Transverse colon (tissue), 4 donors: Measurements from ENCODE around the gene IL6. TPM values are rescaled to one million over a fixed set of nuclear protein-coding genes. Genes with fewer than 3 reads are reported as not detected.

Experiments
- DNase-seq: peaks from one replicate; pipeline ENCODE4 v3.0.0-alpha.2; 2019
- H3K27ac ChIP-seq, 4 donors: fragments of 200-600 bp; sonication (generic); 2 replicates each; pipeline ENCODE4 v1.5.1; 2016 to 2018; ENCODE audit warnings: inconsistent platforms in 4 of 4
- H3K27me3 ChIP-seq: fragments of 200-600 bp; sonication (generic); 2 replicates; pipeline ENCODE4 v1.5.1; 2017; ENCODE audit warnings: inconsistent platforms
- H3K36me3 ChIP-seq, 4 donors: fragments of 200-600 bp; sonication (generic); 2 replicates each; pipeline ENCODE4 v1.5.1; 2017 to 2019; ENCODE audit warnings: inconsistent platforms in 4 of 4
- H3K4me1 ChIP-seq, 4 donors: fragments of 200-600 bp; sonication (generic); 2 replicates each; pipeline ENCODE4 v1.5.1; 2017 to 2020; ENCODE audit warnings: inconsistent platforms in 4 of 4
- H3K4me3 ChIP-seq, 4 donors: fragments of 200-600 bp; sonication (generic); 1 replicate in 1 of 4; 2 replicates in 3 of 4; pipeline versions ENCODE4 v1.5.1 to v1.6.1; 2017 to 2019; ENCODE audit warnings: inconsistent platforms in 4 of 4
- H3K9me3 ChIP-seq, 2 donors: fragments of 200-600 bp; sonication (generic); 2 replicates each; pipeline ENCODE4 v1.5.1; 2017 to 2019; ENCODE audit warnings: inconsistent platforms in 2 of 2
- EP300 ChIP-seq: sonication (generic); formaldehyde crosslinking; IDR thresholded peaks from one replicate; pipeline ENCODE4 v1.6.1; 2017; ENCODE audit warnings: antibody characterized with exemption, low read depth
- POLR2A ChIP-seq: fragments of 450-650 bp; IDR thresholded peaks from one replicate; pipeline ENCODE4 v1.6.1; 2016; ENCODE audit warnings: antibody characterized with exemption, mild to moderate bottlenecking, moderate library complexity
- POLR2AphosphoS5 ChIP-seq, 3 donors: sonication (generic); formaldehyde crosslinking; IDR thresholded peaks; one replicate each; pipeline ENCODE4 v1.6.1; 2016; ENCODE audit warnings: antibody characterized with exemption in 3 of 3
- WGBS, 2 donors: methylation state at CpG; one replicate each; pipeline ENCODE4 v1.1.5; 2018; ENCODE audit warnings: low coverage in 1 of 2; 5-methylcytosine and 5-hydroxymethylcytosine counted together
- in situ Hi-C, 4 donors: fragments of 200-750 bp; cut with MboI; loops; one replicate each; pipeline versions ENCODE4 v1.15.0 to v1.15.1; 2017; ENCODE audit warnings: low sequenced_read_pairs in 3 of 4, low pct_ligation_motif_present in 1 of 4, low pct_unique_long_range_greater_than_20kb in 1 of 4
- intact Hi-C: fragments of 100-400 bp; cut with DNase I; formaldehyde crosslinking; loops from one replicate; pipeline ENCODE4 v1.15.1; 2023; ENCODE audit warnings: low total_unique reads
- total RNA-seq, 4 donors: library from RNA; depleted of rRNA; stranded (reverse); fragments of >200 nt; gene quantifications; one replicate each; pipeline ENCODE4 v1.1.0, GENCODE V29; 2016
- TF ChIP-seq, protein P1 (sequence below), 5 experiments: fragments of 200-600 bp in 3 of 5; fragments of 450-650 bp in 2 of 5; sonication (generic) in 3 of 5; IDR thresholded peaks; 1 replicate in 2 of 5; 2 replicates in 3 of 5; pipeline ENCODE4 v1.5.1; 2016 to 2017; ENCODE audit warnings: antibody characterized with exemption in 5 of 5, inconsistent platforms in 3 of 5, mild to moderate bottlenecking in 2 of 5, moderate library complexity in 1 of 5

The IL6 gene
- total RNA-seq, 4 donors from 2014 or later: 0.82 to 10.8 (median 1.9) TPM; not detected in 1

DNA sequence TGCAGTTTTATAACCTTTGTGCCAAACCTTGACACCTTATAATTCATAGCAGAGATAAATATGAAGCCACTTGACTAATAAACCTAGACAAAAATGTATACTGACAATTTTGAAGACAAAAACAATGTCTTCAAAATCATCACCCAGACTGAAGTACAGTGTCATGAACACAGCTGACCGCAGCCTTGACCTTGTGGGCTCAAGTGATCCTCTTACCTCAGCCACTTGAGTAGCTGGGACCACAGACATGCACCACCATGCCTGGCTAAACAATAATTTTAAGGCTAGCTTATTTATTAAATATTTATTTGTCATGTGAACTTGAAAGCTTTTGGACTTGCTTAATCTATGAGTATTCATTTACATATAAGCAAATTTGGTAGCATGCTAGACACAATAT is 24.3 kb downstream of the IL6 start:
- intact Hi-C loops: no loop called here
- 0 to 30% methylated on average over 1 of the region's 1 CpG for WGBS, 2 donors

DNA sequence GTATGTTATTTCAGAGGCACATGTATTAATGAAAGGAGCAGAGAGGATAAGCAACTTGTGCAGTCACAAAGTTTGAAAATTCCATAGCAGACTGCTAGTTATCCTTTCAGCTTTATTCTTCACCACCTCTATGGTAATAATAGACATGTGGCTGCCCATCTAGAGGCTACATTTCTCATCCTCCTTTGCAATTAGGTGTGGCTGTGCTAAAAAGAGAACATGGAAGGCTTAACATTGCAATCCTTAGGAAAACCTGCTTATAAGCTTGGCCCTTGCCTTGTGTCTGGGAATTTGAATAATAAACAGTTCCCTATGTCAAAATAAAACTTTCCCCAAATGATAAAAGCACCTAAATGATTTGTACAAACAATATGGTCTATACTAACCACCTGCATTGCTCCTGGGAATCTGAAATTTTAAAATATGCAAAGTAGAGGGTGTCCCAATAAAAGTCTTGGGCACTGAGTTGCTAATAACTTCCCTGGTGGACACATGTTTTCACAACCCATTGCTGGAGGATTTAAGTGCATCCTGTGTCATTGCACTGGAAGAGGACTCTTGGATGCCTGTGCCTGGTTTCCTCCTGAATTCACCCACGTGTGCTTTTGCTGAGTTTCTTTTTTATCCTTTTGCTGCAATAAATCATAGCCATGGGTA is 30.5 kb downstream of the IL6 start:
- Histone ChIP-seq H3K4me3 (no peak overlapping the region), H3K9me3 (no peaks in the 10 kb centered on the region), H3K4me1 (no peaks in the 10 kb centered on the region), H3K36me3 (no peaks in the 10 kb centered on the region), H3K27ac (no peak overlapping the region), H3K27me3 (no peaks in the 10 kb centered on the region)
- WGBS, 2 donors: 10% methylated on average over 1 of the region's 1 CpG; no CpG with 5 or more reads in 1 of the 2 donors
- intact Hi-C loops: no loop called here
- no peak for TF ChIP-seq EP300
- TF ChIP-seq, protein P1, sequence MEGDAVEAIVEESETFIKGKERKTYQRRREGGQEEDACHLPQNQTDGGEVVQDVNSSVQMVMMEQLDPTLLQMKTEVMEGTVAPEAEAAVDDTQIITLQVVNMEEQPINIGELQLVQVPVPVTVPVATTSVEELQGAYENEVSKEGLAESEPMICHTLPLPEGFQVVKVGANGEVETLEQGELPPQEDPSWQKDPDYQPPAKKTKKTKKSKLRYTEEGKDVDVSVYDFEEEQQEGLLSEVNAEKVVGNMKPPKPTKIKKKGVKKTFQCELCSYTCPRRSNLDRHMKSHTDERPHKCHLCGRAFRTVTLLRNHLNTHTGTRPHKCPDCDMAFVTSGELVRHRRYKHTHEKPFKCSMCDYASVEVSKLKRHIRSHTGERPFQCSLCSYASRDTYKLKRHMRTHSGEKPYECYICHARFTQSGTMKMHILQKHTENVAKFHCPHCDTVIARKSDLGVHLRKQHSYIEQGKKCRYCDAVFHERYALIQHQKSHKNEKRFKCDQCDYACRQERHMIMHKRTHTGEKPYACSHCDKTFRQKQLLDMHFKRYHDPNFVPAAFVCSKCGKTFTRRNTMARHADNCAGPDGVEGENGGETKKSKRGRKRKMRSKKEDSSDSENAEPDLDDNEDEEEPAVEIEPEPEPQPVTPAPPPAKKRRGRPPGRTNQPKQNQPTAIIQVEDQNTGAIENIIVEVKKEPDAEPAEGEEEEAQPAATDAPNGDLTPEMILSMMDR (IDR thresholded peaks at IDR 0.05): no peak
- TF ChIP-seq POLR2AphosphoS5 (IDR thresholded peaks at IDR 0.05): no peak
- in situ Hi-C loops: no loop called here
- DNase-seq: no peak

More for the DNA sequence above, 24.3 kb downstream of the IL6 start:
- no peaks in the 10 kb centered on the region for H3K36me3 ChIP-seq
- in situ Hi-C loops: no loop called here
- no peak for DNase-seq
- no peak overlapping the region for H3K4me3 ChIP-seq
- H3K4me1 ChIP-seq: no peaks in the 10 kb centered on the region
- no peaks in the 10 kb centered on the region for H3K27me3 ChIP-seq
- no peaks in the 10 kb centered on the region for H3K9me3 ChIP-seq
- TF ChIP-seq EP300: no peak
- TF ChIP-seq POLR2A: no peak
- TF ChIP-seq, protein P1 (IDR thresholded peaks at IDR 0.05): no peak
- TF ChIP-seq POLR2AphosphoS5 (IDR thresholded peaks at IDR 0.05): no peak
- no peak overlapping the region for H3K27ac ChIP-seq

DNA sequence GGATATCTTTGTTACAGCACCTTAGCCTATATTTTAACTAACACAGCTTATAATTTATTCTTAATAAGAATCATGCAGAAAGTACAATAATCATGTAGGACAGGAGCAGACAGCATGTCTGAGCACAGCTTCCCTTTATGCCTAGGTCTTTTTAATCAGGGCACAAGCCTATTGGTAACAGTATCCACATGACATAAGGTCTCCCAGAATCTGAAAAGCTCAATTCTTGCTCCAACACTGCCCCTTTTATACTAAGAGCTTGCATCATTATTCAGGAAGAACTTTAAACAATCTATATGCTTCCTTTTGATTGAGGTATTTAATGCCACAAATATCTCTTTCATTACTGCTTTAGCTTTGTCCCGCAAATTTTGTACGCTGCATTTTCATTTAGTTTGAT is 31.6 kb downstream of the IL6 start:
- Histone ChIP-seq H3K36me3 (no peaks in the 10 kb centered on the region), H3K9me3 (no peaks in the 10 kb centered on the region), H3K27me3 (no peaks in the 10 kb centered on the region), H3K4me1 (no peaks in the 10 kb centered on the region), H3K27ac (no peak overlapping the region), H3K4me3 (no peak overlapping the region)
- TF ChIP-seq POLR2A (no peak), POLR2AphosphoS5 (IDR thresholded peaks at IDR 0.05) (no peak), EP300 (no peak)
- TF ChIP-seq, protein P1 (IDR thresholded peaks at IDR 0.05): no peak
- no peak for DNase-seq
- in situ Hi-C loops: no loop called here
- 91 to 93% methylated on average over 2 of the region's 2 CpGs for WGBS, 2 donors
- intact Hi-C loops: no loop called here

DNA sequence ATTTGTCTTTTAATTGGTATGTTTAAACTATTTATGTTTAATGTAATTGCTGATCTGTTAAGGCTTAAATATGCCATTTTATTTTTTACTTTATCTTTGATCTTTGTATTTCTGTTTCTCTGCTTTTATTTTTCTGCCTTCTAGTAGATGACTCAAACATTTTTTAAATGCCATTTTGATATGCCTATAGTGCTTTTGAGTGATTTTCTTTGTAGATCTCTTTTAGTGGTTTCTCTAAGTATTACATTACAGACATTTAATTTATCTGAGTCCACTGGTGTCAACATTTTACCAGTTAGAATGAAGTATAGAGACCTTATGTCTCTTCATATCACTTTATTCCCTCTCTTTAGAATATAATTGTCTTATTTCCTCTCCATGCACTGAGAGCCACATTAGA is 32.7 kb downstream of the IL6 start:
- Histone ChIP-seq H3K27me3 (no peaks in the 10 kb centered on the region), H3K9me3 (no peaks in the 10 kb centered on the region), H3K27ac (no peak overlapping the region), H3K4me1 (no peaks in the 10 kb centered on the region), H3K36me3 (no peaks in the 10 kb centered on the region), H3K4me3 (no peak overlapping the region)
- TF ChIP-seq EP300 (no peak), POLR2AphosphoS5 (IDR thresholded peaks at IDR 0.05) (no peak), POLR2A (no peak)
- TF ChIP-seq, protein P1 (IDR thresholded peaks at IDR 0.05): no peak
- intact Hi-C loops (no loop called here), in situ Hi-C loops (no loop called here)
- DNase-seq: no peak
